GM19395 (cell line): ENCODE results near the gene SLC66A2.

Experiments used
- ATAC-seq: cut with Tn5 transposase; IDR thresholded peaks from one replicate; pipeline ENCODE4 v1.9.1; 2021; ENCODE audit warnings: mild to moderate bottlenecking, moderate library complexity; ENCODE audit not compliant: unreplicated experiment

The SLC66A2 gene

GRCh38 chr18:79904357-79905147 is 46.9 kb downstream of the SLC66A2 start:
- ATAC-seq, result no peak

DNA sequence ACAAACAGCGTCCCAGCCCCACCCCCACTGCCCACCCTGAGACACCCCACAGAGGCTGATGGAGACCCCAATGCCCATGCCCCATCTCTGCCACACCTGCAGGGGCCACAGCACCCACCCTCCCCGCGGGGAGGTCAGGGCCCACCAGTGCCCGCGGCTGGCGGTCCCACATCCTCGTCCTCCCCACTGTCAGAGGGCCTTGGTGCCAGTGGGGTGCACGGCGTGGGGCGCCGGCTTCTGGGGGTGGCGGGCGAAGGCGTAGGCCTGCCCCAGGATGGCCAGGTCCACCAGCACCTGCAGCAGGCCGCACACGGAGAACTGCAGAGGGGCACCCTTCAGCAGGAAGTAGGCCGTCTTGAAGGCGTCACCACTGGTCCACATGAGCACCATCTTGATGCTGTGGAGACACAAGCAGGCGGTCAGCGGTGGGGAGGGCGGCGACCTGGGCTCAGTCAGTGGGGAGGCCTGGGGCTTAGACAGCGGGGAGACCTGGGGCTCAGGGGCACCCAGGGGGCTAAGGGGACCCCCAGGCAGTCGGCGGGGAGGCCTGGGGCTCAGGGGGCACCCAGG is 47.6 kb downstream of the SLC66A2 start:
- ATAC-seq, result no peak

GRCh38 chr18:79903071-79903635 is 48.3 kb downstream of the SLC66A2 start:
- no peak for ATAC-seq

DNA sequence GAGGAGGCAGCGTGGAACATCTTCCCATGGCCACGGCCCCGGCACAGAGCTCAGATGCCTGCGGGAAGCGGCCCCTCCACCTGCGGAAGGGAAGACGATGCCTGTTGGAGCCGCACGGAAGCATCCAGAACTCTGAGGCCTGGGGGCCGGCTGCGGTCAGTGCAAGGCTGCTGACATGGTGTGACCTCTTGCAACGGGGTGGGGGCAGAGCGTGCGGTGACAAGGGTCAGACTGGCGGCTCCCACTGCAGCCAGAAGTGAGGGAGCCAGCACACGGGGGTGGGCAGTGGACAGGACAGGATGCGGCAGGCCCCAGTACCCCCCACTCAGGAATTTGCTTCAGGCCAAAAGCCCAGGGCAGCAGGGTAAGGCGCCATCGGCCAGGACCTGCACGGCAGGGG is 48.8 kb downstream of the SLC66A2 start:
- ATAC-seq, result no peak

DNA sequence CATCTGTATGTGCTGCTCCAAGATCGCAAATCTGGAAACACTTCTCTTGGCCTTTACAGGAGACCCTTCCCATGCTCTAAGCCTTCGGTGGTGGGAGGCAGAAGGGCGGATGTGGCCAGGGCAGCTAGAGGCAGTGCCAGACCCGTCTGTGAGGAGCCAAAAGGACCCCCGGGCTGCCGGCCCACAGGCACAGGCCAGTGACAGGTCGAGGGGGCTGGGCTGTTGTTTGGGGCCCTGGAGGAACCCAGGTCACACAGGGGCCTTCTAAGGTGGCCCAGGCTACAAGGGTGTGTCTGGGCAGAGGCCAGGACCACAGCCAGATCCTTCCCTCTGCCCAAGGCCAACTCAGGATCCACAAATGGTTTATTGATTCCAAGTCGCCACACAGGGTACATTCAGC is 49.4 kb downstream of the SLC66A2 start:
- ATAC-seq, result no peak

- ATAC-seq, result no peak
Observed at GRCh38 chr18:79901665-79902064, 49.8 kb downstream of the SLC66A2 start.

- no peak for ATAC-seq
Observed at GRCh38 chr18:79900610-79901570, 50.6 kb downstream of the SLC66A2 start.

GRCh38 chr18:79899609-79900445 is 51.6 kb downstream of the SLC66A2 start:
- ATAC-seq, result no peak

GRCh38 chr18:79898952-79899608 is 52.4 kb downstream of the SLC66A2 start:
- ATAC-seq, result no peak

DNA sequence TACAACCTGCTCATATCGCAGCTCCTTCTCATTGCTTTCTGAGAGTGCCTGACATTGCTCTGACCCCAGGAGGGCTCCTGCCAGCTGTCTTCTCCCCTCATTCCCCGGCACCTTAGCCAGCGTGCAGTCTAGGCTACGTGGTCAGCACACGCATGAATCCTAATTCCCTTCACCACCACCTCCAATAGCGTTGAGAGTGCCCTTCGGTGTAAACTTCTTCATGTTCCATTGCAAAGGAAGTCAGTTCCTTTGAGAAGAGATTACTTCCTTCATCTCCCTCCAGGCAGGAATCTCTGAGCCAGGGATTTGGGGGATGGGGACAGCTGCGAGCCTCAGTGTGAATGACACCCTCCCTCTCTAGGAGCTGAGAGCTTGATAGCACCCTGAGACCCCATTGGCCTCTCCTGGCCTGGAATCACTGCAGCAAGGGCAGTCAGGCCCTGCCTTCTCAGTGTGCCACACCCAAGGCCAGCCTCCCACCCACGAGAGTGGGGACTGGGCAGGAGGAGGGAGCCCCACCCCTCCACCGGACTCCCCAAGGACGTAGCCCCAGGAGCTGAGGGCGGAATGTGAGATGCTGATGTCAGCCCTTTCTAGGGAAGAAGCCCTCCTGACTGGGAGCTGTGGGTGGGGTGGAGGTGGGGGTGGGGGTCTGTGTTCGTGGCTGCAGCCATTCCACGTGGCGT is 53.4 kb downstream of the SLC66A2 start:
- ATAC-seq, result no peak

DNA sequence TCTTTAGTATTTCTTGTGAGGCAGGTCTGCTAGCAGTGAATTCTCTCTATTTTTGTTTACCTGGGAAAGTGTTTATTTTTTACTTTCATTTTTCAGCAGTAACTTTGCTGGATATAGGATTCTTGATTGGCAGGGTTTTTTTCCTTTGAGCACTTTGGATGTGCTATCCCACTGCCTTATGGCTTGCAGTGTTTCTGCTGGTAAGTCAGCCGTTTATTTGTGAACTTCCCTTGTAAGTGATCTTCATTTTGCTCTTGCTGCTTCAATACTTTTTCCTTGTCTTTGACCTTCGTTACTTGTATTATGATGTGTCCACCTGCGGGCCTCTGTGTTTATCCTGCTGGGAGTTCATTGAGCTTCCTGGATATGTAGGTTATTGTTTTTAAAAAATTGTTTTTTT is 54.7 kb downstream of the SLC66A2 start:
- ATAC-seq, result no peak

- no peak for ATAC-seq
Observed at GRCh38 chr18:79890674-79891073, 60.8 kb downstream of the SLC66A2 start.

DNA sequence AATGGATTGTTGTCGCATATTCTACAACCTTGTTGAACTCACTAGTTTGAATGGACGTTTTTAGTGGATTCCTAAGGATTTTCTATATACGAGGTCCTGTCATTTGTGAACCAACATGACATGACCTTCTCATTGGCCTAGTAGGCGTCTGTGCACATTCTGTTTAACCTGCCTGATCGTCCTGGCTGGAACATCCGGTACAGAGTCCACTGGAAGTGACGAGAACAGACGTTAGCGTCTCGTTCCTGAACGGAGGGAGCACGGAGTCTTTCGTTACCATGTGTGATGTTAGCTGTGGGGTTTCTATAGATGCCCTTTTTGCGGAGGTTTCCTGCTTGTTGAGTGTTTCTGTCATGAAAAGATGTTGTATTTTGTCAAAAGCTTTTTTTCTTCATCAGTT is 61.9 kb downstream of the SLC66A2 start:
- ATAC-seq, result no peak

- ATAC-seq, result no peak
Observed at GRCh38 chr18:79888016-79888415, 63.4 kb downstream of the SLC66A2 start.

DNA sequence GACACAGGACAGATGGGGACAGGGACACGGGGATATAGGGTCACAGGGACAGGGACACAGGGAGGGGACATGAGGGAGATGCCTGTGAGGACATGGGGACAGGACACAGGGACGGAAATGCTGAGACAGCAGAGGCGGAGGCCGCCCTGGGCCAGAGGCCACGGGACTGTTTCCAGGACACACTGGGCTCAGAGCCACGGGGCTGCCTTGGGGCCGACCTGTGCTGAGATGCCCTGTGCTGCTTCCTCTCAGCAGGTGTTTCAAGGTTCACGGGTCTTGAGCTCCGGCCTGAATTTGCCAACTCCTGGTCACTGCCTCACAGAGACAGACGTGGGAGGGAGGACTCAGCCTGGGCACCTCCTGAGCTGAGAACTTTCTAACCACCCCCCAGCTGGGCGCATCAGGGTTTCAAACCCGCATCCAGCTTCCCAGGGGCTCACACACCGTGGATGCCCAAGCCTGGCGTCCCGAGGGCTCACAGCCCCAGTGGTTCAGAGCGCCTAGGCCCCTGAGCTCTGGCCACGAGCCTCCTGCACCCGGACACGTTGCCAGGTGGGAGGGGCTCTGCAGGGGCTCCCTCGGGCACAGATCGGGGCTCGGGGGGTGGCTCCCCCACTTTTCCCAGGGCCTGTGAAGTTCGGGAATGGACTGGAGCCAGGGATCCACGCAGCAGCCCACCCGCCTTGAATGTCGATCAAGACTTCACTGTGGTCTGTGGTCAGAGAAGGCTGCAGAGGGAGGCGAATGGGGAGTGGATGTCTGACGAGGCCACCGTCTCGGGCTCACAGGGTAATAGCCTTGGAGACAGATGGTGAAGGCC is 64.1 kb downstream of the SLC66A2 start:
- no peak for ATAC-seq

DNA sequence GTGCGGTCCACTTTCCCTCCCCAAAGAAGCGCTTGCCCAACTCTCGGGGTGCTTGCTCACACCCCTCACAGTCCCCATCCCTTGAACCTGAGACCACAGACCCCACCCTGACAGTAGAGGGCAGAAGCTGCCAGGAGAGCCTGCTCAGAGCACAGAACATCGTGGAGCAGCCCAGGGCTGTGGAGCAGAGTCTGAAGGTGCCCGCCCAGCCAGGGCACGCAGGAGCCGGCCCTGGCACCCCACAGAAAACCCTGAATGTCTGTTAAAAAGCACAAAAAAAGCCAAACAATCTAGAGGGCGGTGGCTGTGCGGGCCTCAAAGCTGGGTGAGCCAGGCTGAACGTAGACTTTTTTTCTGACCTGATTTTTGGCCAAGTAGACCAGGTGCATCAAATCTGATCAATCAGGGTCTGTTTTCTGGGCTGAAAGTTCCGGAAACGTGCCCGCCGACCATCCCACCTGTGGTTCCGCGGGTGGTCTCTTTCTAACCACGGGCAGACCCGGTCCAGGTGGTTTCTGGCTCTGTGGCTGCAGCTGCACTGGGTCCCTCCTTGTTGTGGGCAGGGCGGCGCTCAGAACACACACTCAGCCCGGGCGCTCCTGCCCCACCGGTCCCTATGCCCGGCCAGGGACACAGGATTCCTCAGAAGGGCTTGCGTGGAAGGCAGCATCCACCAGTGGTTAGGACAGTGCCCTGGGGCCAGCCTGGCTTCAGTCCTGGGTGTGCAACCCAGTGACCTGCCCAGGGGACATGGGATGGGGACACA is 66.3 kb downstream of the SLC66A2 start:
- ATAC-seq, result no peak

DNA sequence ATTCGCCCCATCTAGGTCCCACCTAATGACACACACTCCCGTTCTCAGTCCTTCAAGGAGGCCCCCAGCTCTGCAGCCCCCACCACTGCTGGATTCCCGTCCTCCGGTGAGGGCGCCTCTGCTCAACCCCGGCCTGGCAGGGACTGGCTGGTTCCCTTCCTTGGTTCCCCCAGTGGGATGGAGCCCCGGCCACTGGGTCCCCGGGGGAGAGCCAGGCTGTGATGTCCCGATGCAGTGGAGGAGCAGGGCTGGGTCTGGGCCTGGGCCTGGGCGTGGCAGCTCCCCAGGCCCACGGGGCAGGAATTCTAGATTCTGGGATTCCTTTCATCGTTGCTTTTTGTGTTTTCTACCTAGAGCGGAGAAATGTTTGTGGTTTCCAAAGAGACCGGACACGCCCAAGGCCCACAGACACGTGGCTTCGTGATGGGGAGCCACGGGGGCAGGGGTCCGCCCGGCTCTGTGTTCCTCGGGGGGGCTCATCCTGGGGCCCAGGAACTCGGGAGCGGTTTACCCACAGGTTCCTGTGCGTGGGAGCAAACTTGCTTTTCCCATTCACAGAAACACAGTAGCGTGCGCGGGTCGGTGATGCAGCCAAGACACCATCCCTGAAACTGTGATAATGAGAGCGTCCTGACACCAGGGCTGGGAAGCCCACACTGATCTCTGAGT is 67.0 kb downstream of the SLC66A2 start:
- ATAC-seq, result no peak
